Tongue (tissue), 2 donors: Measurements from ENCODE around the gene MED16. TPM values are rescaled to one million over a fixed set of nuclear protein-coding genes. Genes with fewer than 3 reads are reported as not detected.

ENCODE experiments used
- DNase-seq: peaks from one replicate; pipeline ENCODE4 v3.0.0-alpha.2; 2015
- total RNA-seq: library from RNA; depleted of rRNA; stranded (reverse); fragments of >200 nt; gene quantifications from one replicate; pipeline ENCODE4 v1.2.3, GENCODE V29; 2014

MED16 gene
- total RNA-seq, 1 donor from 2014 or later, result 34.4 TPM

DNA sequence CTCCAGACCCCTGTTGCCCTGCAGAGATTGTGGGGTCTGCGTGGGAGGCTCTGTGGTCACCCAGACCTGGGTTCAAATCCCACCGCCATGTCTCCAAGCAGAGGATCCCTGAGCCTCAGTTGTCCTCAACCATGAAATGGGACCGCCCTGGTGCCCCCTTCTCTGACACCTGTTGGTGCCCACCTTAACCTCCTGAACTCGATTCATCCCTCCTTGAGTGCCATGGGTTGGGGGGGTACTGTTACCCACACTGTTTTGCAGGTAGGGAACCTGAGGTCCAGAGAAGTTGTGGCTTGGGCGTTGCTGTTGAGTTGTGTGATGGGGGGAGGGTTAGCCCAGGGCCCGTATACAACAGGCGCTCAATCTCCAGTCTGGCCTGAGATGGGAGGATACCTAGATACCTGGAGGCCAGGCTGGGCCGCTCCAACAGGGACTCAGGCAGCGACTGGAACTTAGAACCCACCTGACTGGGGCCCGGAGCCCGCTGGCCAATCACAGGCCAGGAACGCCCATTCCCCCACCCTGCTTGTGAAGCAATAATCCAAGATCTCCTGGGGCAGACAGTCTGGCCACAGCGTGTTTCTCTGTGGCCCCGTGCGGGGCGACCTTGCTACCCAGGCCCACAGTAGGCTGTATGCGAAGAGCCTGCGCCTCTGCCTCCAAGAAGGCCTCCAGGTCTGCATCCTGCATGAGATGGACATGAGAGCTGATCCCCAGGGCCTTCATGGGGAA, 35.6 kb upstream of the MED16 start:
- DNase-seq, result no peak

DNA sequence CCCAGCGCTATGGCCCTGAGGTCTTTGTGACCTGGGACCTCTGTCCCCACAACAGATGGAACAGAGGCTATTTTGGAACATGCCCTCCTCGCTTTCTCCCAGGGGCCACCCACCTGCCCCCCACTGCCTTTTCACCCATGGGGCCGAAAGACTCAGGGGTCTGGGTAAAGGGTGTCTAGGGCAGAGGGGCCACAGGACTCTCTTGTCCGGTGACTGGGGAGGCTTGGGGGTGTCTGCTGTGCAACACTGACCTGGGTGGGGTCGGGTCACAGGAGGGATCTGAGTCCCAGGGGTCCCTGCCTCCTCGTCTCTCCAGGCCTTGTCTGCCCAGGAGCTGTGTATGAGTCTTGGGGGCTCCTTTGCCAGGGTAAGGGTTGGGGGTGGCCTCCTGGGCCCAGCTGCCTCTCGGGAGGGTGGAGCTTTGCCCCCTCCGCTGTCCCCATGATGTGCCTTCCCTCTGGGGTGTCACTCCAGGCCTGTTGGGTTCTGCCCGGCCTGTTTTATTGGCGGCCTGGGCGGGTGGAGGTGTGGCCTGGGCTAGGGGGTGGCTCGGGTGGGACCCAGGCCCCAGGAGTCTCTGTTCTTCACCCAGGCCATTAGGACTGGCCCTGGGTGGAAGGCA, 34.9 kb upstream of the MED16 start:
- no peak for DNase-seq

DNA sequence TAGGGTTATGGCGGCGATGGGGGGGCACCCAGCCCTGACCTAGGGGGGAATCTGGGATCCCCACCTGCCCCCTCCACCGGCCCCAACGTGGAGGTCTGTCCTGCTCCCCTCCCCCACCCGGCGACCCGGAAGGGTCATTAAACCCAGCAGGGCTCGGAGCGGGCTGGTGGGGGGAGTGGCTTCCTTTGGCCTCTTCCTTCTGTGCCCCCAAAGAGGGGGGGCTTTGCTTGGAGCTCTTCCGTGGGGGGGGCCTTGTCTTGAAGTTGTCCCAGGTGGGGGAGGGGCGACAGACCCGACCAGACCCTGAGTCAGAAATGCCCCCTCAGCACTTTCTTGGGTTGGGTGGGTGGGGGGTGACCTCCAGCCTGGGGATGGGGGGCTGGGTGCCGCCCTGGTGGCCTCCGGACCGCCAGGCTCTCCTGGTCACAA, 34.4 kb upstream of the MED16 start:
- DNase-seq, result no peak

DNA sequence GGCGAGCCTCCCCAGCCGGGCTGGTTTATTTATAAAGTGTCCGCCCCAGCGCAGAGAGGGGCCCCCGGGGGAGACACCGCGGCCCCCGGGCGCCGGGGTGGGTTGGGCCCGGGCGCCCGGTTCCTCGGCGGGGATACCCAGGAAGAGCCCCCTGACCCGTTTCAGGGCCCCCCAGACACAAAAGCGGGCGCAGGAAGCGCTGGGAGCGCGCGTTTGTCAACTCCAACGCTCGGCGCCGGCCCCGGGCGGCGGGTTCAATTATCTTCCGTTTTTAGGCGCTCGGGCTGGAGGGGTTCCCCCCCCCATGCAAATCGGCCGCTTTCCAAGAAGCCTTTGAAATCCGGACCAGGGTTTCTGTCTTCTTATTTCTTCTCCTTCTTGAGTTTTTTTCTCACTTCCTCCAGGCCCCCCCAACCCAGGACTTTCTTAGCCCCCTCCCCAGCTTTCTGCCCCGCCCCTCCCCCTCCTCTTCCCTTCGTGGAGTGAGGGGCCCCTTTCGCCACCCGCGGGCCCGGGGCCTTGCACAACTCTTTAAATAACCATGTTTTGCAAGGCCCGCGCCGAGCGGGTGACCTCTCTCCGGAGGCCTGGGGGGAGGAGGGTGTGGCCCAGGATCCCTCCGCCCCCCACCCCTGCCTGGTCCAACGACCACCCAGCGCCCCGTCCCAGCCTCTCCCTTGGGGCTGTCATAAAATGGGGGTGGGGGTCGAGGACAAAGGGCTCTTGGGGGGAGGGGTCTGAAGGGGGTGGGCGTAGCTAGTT, 33.8 kb upstream of the MED16 start:
- DNase-seq, result no peak

DNA sequence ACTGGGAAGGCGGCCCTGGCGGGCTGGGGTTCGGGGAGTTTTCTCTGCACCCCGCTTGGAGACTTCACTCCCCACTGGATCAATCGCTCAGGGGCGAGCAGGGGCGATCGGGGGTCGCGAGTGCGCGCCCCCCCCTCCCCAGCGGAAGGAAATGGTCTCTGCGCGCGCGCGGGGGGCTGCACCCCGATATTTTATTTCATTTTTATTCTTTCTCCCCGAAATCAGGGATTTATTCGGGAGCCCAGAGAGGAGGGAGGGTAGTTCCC, 33.3 kb upstream of the MED16 start:
- no peak for DNase-seq

DNA sequence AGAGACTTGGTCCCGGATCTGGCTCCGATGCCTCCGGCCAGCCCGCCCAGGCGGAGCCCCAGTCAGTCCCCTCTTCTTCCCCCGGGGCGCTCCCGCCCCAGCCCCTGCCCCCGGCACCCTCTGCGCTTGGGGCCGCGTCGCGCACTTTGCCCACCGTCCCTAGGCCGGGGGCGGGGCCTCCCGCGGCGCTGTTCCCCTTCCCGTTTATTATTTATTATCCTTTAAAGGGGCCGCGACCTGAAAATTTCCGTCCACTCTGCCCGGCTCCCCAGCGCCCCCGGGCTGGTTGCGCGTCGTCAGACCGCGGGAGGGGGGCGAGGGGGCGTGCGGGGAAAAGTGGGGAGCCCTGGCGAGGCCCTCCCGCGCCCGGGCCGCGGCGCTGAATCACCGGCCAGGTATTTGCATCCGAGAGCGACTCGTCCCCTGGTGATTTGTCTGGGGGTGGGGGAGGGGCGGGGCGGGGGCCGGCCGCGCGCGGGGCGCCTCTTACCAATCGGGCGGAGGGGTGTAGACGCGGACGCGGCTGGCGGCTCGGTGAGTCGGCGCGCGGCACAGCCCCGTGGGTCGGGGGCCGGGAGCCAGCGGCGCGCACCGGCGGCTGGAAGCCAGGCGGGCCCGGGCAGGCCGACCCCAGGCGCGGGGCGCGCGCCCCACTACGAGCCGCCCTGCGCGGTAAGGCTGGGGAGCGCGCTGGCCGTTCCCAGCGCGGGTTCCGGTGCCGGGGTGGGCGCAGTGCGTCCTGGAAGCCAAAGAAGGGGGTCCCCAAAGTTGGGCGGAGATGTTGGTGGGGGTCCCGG, 32.7 kb upstream of the MED16 start, which contains the start of gene ARID3A:
TSS of gene ARID3A (plus strand) at position 510 of the 797 bp plus-strand sequence. CDS start 3,494 bp downstream, outside the sequence.
- peak; percentile 92 for DNase-seq

DNA sequence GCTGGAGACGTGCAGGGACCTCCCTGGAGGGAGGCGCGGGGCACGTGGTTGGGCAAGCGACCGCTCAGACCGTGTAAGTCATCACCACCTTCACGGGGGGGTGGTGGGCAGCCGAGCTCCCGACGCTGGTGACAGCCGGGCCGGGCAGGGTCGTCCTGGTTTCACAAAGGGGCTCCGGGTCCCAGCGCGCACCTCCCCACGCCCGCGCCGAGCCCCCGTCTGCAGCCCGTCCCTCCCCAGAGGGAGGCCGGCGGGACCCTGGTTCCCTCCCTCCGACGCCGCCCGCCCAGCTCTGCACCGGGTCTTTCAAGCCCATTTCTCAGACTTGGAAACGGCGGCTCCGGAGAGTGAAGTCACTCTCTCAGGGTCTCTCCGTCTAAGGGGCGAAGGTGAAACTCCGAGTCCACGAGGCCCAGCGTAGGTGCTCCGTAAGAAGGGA, 32.1 kb upstream of the MED16 start:
- no peak for DNase-seq

DNA sequence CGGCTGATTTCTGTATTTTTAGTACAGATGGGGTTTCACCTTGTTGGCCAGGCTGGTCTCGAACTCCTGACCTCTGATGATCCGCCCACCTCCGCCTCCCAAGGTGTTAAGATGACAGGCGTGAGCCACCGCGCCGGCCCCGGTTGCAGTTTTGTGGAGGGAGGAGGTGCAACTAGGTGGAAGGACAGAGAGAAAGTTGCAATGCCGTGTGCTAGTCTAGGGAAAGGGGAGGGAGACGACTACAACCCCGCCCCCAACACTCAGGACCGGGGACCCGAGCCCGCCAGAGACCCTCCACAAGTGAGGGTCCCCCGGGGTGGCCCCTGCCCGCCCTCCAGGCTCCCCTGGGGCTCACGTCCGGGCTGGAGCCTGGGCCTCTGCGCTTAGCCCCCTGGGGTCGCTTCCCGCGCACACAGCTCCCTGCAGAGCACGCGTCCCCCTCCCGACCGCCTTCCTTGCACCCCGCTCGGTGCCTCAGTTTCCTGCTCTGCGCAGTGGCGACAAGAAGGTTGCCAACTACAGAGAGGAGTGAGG, 31.6 kb upstream of the MED16 start:
- no peak for DNase-seq

DNA sequence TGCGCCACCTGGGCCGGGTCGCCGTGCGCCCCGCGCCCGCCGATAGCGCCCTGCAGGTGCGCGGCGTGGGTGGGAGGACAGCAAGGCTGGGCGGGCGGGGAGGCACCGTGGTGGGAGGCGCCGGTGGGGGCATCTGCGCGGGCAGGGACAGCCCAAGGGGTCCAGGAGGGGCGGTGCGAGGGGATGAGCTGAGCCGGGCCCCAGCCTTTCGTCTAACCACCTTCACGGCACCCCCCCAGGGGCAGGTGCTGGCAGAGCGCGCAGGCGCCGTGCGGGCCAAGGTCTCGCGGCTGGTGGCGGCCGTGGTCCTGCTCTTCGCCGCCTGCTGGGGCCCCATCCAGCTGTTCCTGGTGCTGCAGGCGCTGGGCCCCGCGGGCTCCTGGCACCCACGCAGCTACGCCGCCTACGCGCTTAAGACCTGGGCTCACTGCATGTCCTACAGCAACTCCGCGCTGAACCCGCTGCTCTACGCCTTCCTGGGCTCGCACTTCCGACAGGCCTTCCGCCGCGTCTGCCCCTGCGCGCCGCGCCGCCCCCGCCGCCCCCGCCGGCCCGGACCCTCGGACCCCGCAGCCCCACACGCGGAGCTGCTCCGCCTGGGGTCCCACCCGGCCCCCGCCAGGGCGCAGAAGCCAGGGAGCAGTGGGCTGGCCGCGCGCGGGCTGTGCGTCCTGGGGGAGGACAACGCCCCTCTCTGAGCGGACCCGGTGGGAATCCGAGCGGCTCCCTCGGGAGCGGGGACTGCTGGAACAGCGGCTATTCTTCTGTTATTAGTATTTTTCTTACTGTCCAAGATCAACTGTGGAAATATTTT, 27.3 kb upstream of the MED16 start:
- DNase-seq, result peak; percentile 44

DNA sequence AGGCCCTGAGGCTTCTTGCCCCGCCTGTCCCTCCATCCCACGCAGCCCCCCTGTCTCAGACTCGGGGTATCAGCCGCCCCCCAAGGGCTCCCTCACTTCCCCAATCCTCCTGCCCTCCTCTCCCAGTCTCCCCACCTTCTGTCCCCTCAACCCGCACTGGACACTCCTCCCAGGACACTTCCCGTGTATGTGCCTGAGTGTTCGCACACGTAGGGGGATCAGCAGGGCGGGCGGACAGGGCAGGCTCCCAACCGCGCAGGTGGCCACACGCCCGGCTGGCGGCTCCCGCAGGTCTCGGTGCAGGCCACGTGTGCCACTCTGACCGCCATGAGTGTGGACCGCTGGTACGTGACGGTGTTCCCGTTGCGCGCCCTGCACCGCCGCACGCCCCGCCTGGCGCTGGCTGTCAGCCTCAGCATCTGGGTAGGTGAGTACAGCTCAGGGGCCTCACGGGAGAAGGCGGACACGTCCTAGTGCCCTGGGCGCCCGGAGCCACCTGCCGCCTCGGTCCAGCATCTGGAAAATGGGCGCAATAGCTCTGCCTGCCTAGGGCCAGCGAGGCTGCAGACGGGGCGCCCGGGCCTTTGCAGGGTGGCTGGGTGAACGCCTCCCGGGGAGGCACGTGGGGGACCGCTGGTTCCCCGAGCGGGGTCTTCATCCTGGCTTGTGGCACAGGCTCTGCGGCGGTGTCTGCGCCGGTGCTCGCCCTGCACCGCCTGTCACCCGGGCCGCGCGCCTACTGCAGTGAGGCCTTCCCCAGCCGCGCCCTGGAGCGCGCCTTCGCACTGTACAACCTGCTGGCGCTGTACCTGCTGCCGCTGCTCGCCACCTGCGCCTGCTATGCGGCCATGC, 26.4 kb upstream of the MED16 start:
- no peak for DNase-seq

DNA sequence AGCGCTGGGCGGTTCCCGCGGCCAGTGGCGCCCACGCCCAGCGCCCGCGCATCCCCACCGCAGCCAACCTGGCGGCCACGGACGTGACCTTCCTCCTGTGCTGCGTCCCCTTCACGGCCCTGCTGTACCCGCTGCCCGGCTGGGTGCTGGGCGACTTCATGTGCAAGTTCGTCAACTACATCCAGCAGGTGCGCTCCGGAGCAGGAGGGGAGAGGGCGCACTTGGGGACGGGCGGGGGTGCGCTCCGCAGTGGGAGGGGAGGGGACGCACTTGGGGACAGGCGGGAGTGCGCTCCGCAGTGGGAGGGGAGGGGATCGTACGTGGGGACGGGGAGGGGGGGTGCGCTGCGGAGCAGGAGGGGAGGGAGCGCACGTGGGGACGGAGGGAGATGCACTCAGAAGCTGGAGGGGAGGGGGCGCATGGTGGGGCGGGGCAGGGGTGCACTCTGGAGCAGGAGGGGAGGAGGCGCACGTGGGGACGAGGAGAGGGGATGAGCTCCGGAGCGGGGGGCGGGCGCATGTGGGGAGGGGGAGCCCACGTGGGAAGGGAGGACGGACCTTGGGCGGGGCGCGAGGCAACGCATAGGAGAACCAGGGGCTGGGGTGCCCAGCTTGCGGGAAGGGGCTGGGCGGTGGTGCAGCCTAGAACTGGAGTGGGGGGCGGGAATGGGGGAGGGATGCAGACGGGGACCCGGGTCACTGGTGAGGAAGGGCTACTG, 25.7 kb upstream of the MED16 start:
- DNase-seq, result no peak

DNA sequence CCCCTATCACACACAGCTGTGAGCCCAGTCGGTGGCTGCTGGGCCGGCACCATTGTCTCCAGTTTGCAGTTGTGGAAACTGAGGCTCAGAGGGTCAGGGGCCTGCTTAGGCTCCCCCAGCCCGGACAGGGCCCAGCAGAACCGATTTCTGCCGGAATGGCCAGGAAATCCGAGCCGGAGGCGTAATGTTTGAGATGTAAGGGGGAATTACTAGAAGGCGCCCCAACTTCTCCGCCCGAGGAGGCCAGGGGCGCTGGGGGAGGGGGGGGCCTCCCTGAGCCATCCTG, 25.1 kb upstream of the MED16 start:
- DNase-seq, result no peak

DNA sequence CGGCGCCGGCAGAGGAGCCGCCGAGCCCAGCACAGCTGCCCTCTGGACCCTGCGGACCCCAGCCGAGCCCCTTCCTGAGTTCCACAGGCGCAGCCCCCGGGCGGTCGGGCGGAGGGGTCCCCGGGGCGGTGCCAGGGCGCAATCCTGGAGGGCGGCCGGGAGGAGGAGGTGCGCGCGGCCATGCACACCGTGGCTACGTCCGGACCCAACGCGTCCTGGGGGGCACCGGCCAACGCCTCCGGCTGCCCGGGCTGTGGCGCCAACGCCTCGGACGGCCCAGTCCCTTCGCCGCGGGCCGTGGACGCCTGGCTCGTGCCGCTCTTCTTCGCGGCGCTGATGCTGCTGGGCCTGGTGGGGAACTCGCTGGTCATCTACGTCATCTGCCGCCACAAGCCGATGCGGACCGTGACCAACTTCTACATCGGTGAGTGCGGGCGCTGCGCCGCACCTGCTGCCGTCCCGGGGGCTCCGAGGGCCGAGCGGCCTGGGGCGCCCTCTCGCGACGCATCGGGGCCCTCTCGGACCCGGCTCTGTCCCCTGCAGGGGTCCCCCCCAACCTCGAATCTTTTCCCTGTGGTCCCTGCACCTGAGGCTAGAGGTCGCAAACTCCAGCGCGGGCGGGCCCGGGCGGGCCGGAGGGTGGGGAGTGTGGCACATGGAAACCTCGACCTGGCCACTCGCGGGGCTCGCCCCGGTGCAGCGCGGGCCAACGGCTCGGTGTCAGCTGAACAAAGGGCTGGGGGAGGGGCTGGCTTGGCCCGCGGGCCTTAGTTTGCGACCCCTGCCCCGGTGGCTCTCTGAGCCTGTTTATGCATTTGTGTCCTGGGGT, 24.6 kb upstream of the MED16 start, which contains the start of gene KISS1R:
TSS of gene KISS1R (plus strand) at position 11 of the 829 bp plus-strand sequence. CDS start at position 181, 170 bp downstream.
- DNase-seq, result no peak

DNA sequence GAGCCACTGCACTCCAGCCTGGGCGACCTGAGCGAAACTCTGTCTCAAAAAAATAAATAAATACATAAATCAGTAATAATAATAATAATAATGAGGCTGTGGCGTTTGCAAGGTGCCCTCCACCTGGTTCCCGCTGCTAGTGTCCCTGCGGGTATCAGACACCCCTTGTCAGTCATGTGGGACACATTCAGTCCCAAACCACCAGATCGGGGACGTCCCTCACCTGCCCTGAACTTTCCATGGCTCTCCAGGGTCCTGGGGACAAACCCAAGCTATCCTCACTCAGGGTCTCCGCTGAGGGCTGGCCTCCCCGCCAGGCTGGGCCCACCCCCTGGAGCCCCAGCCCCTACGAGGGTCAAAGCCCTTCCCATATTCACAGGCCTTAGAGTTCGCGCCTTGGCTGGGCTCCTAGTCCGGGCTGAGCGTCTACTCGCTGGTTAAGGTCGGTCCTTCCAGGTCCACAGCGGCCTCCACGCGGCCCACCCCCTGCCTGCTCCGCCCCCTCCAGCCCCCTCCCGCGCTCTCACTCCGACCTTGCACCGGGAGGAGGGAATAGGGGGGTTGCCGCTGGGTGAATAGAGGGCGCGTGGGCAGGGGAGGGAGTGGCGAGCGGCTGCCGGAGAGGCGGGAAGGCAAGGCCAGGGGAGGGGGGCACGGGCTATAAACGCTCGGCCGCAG, 23.8 kb upstream of the MED16 start:
- DNase-seq, result no peak

DNA sequence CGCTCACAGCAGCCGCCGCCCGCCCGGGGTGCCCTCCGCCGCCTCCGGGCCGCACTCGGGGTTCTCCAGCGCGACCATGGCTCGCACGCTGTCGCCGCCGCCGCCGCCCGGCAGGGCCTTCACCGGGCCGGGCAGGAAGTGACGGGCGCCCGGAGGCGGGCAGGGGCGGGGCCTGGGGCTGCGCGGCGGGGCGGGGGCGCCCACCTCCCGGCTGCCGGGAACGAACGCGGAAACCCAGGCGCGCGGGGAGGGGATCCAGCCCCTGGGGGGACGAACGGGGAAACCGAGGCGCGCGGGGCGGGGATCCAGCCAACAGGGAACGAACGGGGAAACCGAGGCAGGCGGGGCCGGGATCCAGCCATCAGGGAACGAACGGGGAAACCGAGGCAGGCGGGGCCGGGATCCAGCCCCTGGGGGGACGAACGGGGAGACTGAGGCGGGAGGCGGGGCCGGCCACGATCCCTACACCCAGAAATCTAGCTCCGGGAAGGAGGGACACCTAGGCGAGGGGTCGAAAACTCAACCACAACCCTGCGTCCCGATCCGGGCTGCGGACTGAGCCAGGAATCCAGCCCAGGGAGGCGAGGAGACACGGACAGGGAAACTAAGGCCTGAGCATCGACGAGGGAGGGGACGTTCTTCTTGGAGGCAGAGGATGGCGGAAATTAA, 20.2 kb upstream of the MED16 start, which contains the start of gene R3HDM4:
TSS of gene R3HDM4 (minus strand) at position 140 of the 669 bp plus-strand sequence. CDS start at position 78, 62 bp downstream.
- peak; percentile 81 for DNase-seq

DNA sequence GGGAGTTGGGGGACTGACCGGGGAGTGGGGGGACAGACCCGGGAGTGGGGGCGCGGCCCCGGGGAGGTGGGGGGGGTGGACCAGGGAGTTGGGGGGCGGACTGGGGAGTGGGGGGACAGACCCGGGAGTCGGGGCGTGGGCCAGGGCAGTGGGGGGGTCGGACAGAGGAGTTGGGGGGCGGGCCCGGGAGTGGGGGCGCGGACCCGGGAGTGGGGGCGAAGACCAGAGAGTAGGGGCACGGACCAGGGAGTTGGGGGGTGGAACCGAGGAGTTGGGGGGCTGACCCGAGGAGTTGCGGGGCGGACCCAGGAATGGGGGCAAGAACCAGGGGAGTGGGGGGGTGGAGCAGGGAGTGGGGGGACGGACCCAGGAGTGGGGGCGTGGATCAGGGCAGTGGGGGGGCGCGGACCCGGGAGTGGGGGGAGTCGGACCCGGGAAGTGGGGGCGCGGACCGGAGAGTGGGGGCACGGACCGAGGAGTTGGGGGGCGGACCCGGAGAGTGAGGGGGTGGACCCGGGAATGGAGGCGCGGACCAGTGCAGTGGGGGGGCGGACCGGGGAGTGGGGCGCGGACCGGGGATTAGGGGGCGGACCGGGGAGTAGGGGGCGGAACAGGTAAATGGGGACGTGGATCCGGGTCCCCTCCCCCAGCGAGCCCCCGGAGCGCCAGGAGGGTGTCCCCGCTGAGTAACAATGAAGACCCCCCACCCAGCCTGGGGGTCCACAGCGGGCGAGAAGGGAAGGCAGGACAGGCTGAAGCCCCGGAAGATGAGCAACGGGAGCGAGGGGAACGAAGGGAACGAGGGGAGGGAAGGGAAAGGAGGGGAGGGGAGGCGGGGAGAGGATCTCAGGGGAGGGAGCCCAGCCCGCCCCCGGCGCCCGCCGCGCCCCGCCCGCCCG, 19.4 kb upstream of the MED16 start:
- no peak for DNase-seq
